ENCODE data around the gene DDX27. TPM values are rescaled to one million over a fixed set of nuclear protein-coding genes. Genes with fewer than 3 reads are reported as not detected.
A peak's percentile ranks its signal among the peaks of the same experiment; 100 is the strongest.

DDX27 gene
- total RNA-seq, 1 donor from 2014 or later: 31.2 TPM

GRCh38 chr20:49273696-49274277 lies 54.6 kb downstream of the DDX27 start:
- DNase-seq (ENCODE audit: low spot score): no peak
- no peak for ATAC-seq
- intact Hi-C loops (cut with DNase I): no loop called here

- intact Hi-C loops (cut with DNase I): no loop called here
- ATAC-seq (no peak), DNase-seq (ENCODE audit: low spot score) (no peak)
Observed at GRCh38 chr20:49275216-49275615, 56.0 kb downstream of the DDX27 start.

GRCh38 chr20:49275636-49276035 lies 56.4 kb downstream of the DDX27 start:
- DNase-seq (ENCODE audit: low spot score): no peak
- ATAC-seq: no peak
- intact Hi-C loops (cut with DNase I): no loop called here

GRCh38 chr20:49276161-49276960 lies 57.1 kb downstream of the DDX27 start:
- no peak for ATAC-seq
- intact Hi-C loops (cut with DNase I): no loop called here
- DNase-seq (ENCODE audit: low spot score): no peak

GRCh38 chr20:49276961-49277785 lies 58.0 kb downstream of the DDX27 start:
- DNase-seq (ENCODE audit: low spot score): peak; percentile 73
- intact Hi-C loops (cut with DNase I): no loop called here
- peak; percentile 3 for ATAC-seq

- no peak for ATAC-seq
- DNase-seq (ENCODE audit: low spot score): no peak
- intact Hi-C loops (cut with DNase I): no loop called here
Observed at GRCh38 chr20:49277786-49278035, 58.5 kb downstream of the DDX27 start.

GRCh38 chr20:49278036-49278817 lies 59.0 kb downstream of the DDX27 start, which contains the start of gene ZNFX1:
Gene ZNFX1, minus strand, starts transcription at chr20:49278057. Its CDS starts 2,218 bp downstream, at chr20:49275839.
- DNase-seq (ENCODE audit: low spot score) (peak; percentile 100), ATAC-seq (peak; percentile 96)
- intact Hi-C loops (cut with DNase I): no loop called here

- ATAC-seq (no peak), DNase-seq (ENCODE audit: low spot score) (no peak)
- intact Hi-C loops (cut with DNase I): no loop called here
Observed at GRCh38 chr20:49278818-49279676, 59.8 kb downstream of the DDX27 start.

- ATAC-seq: no peak
- no peak for DNase-seq (ENCODE audit: low spot score)
- intact Hi-C loops (cut with DNase I): no loop called here
Observed at GRCh38 chr20:49279677-49280462, 60.7 kb downstream of the DDX27 start.

GRCh38 chr20:49280463-49281058 lies 61.3 kb downstream of the DDX27 start:
- no peak for DNase-seq (ENCODE audit: low spot score)
- intact Hi-C loops (cut with DNase I): no loop called here
- no peak for ATAC-seq

GRCh38 chr20:49281059-49281912 lies 62.1 kb downstream of the DDX27 start:
- ATAC-seq (no peak), DNase-seq (ENCODE audit: low spot score) (no peak)
- intact Hi-C loops (cut with DNase I): no loop called here

GRCh38 chr20:49281913-49282467 lies 62.8 kb downstream of the DDX27 start:
- ATAC-seq: no peak
- DNase-seq (ENCODE audit: low spot score): no peak
- intact Hi-C loops (cut with DNase I): no loop called here

GRCh38 chr20:49282584-49283171 lies 63.5 kb downstream of the DDX27 start:
- no peak for ATAC-seq
- DNase-seq (ENCODE audit: low spot score): no peak

GRCh38 chr20:49283176-49283702 lies 64.0 kb downstream of the DDX27 start:
- intact Hi-C loops (cut with DNase I): no loop called here
- DNase-seq (ENCODE audit: low spot score) (no peak), ATAC-seq (no peak)

More at GRCh38 chr20:49282584-49283171, 63.5 kb downstream of the DDX27 start:
- intact Hi-C loops (cut with DNase I): no loop called here
